ENCODE data around the gene TM6SF1. TPM values are rescaled to one million over a fixed set of nuclear protein-coding genes. Genes with fewer than 3 reads are reported as not detected.

The TM6SF1 gene
- total and polyA plus RNA-seq, 2 of the 8 experiments (the other 6 are each of a cell fraction or from before 2014, with no cell fraction given): 0.74 to 1.0 TPM

DNA sequence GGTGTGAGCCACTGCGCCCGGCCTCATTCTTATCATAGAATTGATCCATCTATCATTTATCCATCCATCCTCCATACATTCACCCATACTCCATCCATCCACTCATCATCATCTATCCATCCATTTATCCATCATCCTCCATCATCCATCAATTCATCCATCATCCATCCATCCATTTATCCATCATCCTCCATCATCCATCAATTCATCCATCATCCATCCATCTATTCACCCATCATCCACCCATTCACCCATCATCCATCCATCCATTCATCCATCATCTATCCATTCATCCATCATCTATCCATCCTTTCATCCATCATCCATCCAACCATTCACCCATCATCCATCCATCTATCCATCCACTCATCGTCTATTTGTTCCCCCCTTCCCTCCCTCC, 3.7 kb downstream of the TM6SF1 start:
- Histone ChIP-seq H2BK20ac (ENCODE audit: low read length) (no peak overlapping the region), H3K14ac (ENCODE audit: insufficient read length) (no peak overlapping the region), H3K36me3 (ENCODE audit: control insufficient read depth in 2 of 4, insufficient read depth in 4 of 4, low read length in 3 of 4) (no peaks in the 10 kb centered on the region), H2AFZ (ENCODE audit: low read length) (no peak overlapping the region), H3K9me3 (ENCODE audit: insufficient read depth in 2 of 2, low read depth in 1 of 2, low read length in 1 of 2) (no peaks in the 10 kb centered on the region), H3K79me1 (ENCODE audit: low read depth, low read length) (no peaks in the 10 kb centered on the region), H3K4me1 (replicated peaks in 1 of 4; ENCODE audit: control insufficient read depth in 3 of 4, insufficient read depth in 4 of 4, low read length in 3 of 4) (peaks cover 0 to 9% (median 4%) of the 10 kb centered on the region in 4 experiments; a peak in 3 of 7 replicates), H3K56ac (replicated peaks; ENCODE audit: insufficient read length, low read depth, low read length) (peak overlapping the region; percentile 94), H3K23me2 (ENCODE audit: low read depth, low read length) (peaks cover 13% of the 10 kb centered on the region; the same call in 1 of the 2 replicates), H3K9ac (replicated peaks in 1 of 4; ENCODE audit: extremely low read depth in 1 of 4, low read depth in 3 of 4, low read length in 3 of 4) (no peak overlapping the region), H3K23ac (ENCODE audit: insufficient read length) (no peak overlapping the region), H2BK120ac (replicated peaks; ENCODE audit: low read depth, low read length) (no peak overlapping the region), H4K8ac (ENCODE audit: extremely low read depth, insufficient read depth, low read length) (no peak overlapping the region), H4K20me1 (replicated peaks in 1 of 2; ENCODE audit: control insufficient read depth in 1 of 2, insufficient read depth in 2 of 2, low read length in 2 of 2) (peaks cover 0 to 5% of the 10 kb centered on the region in 2 experiments), H2BK5ac (ENCODE audit: low read depth, low read length) (no peak overlapping the region), H4K5ac (ENCODE audit: insufficient read length, low read depth, low read length) (no peak overlapping the region), H3K4me2 (ENCODE audit: insufficient read depth in 1 of 2, low read depth in 2 of 2, low read length in 2 of 2) (no peak overlapping the region), H2BK12ac (ENCODE audit: low read depth, low read length) (no peak overlapping the region), H3K27ac (ENCODE audit: low read depth, low read length) (no peak overlapping the region), H4K91ac (replicated peaks; ENCODE audit: insufficient read length, low read length) (no peak overlapping the region), H3K4ac (replicated peaks; ENCODE audit: insufficient read length, low read depth, low read length) (no peak overlapping the region), H3K79me2 (ENCODE audit: control insufficient read depth in 1 of 2, insufficient read depth in 2 of 2, low read length in 2 of 2) (no peaks in the 10 kb centered on the region), H3K18ac (ENCODE audit: extremely low read depth, low read length) (no peak overlapping the region), H2BK15ac (ENCODE audit: low read length) (no peak overlapping the region), H3K4me3 (ENCODE audit: extremely low read depth in 1 of 4, insufficient read depth in 2 of 4, low read depth in 3 of 4, low read length in 4 of 4) (no peak overlapping the region), H3K27me3 (replicated peaks in 1 of 4; ENCODE audit: control insufficient read depth in 3 of 4, extremely low read depth in 1 of 4, insufficient read depth in 3 of 4, low read length in 3 of 4) (peaks cover 0 to 28% (median 23%) of the 10 kb centered on the region in 4 experiments; a peak in 6 of 7 replicates), H2AK5ac (ENCODE audit: low read depth, low read length) (no peak overlapping the region)
- TF ChIP-seq SIN3A (conservative IDR thresholded peaks at IDR 0.05 in 1 of 2, IDR thresholded peaks at IDR 0.05 in 1 of 2; ENCODE audit: low read depth in 1 of 2, low read length in 2 of 2): no peak
- TF ChIP-seq CTBP2 (IDR thresholded peaks at IDR 0.05; ENCODE audit: borderline replicate concordance, insufficient read depth, insufficient read length, low read length): no peak
- TF ChIP-seq JUN (IDR thresholded peaks at IDR 0.05; ENCODE audit: low read depth, low read length): no peak
- TF ChIP-seq TAF7 (optimal IDR thresholded peaks at IDR 0.05; ENCODE audit: borderline replicate concordance, low read depth, low read length): no peak
- no peak for TF ChIP-seq CBX5 (IDR thresholded peaks at IDR 0.05; ENCODE audit: low read depth, low read length)
- no peak for TF ChIP-seq HDAC6 (IDR thresholded peaks at IDR 0.05; ENCODE audit: low read depth, low read length)
- no peak for TF ChIP-seq RBBP5 (IDR thresholded peaks at IDR 0.05; ENCODE audit: borderline replicate concordance, low read depth, low read length)
- no peak for TF ChIP-seq SAP30 (IDR thresholded peaks at IDR 0.05; ENCODE audit: insufficient read depth, insufficient replicate concordance, low read length)
- TF ChIP-seq SUZ12 (IDR thresholded peaks at IDR 0.05; ENCODE audit: low read length): no peak
- TF ChIP-seq ZNF274 (IDR thresholded peaks at IDR 0.05; ENCODE audit: borderline replicate concordance, extremely low read depth, low read length): no peak
- no peak for TF ChIP-seq MAFK (IDR thresholded peaks at IDR 0.05; ENCODE audit: low read depth, low read length)
- POLR2A ChIA-PET (ENCODE audit: partially characterized antibody): interaction anchor here (1.0 kb wide), 1 partner anchor 10 kb away, joined by 3 read pairs; no protein-coding TSS in a partner anchor
- CTCF ChIA-PET (ENCODE audit: partially characterized antibody): interaction anchor here (0.9 to 1.3 kb wide), 2 partner anchors 9 to 10 kb away, joined by 3 read pairs; no protein-coding TSS in a partner anchor
- no peak for DNase-seq (ENCODE audit: low read depth in 1 of 2, low spot score in 2 of 2)
- WGBS, 2 experiments (ENCODE audit: extremely low coverage in 1 of 2, insufficient coverage in 1 of 2, insufficient read length in 1 of 2, insufficient replicate concordance in 2 of 2, low coverage in 1 of 2, low lambda C conversion rate in 2 of 2, missing lambda C conversion rate in 1 of 2): 92 to 100% methylated on average over 1 to 3 of the region's 3 CpGs
- FAIRE-seq: no peak

Measured in H1 (cell line).